Natural killer cell treated with Interleukin-12 subunit alpha and Interleukin-12 subunit beta and Interleukin-15 and Interleukin-18, amount 100 ng/mL, for 72 hours (primary cell): ENCODE results near the gene RPRD1B. TPM values are rescaled to one million over a fixed set of nuclear protein-coding genes. Genes with fewer than 3 reads are reported as not detected.

Experiments
- ATAC-seq, 2 donors: fragments of 150-1000 bp; cut with Tn5 transposase in 1 of 2; sonication (Bioruptor Pico), chemical (Tn5 transposase) in 1 of 2; 2 replicates each; pipeline ENCODE4 v1.10.0; 2021
- DNase-seq: peaks from one replicate; pipeline ENCODE4 v3.0.0; 2022; ENCODE audit warnings: low spot score
- H3K27ac Mint-ChIP-seq, 2 donors: 1 replicate in 1 of 2; 2 replicates in 1 of 2; pipeline ENCODE4 v1.8.0; 2022; ENCODE audit warnings: mixed read lengths in 2 of 2, mild to moderate bottlenecking in 1 of 2, moderate library complexity in 1 of 2
- H3K27me3 Mint-ChIP-seq, 2 donors: 1 replicate in 1 of 2; 2 replicates in 1 of 2; pipeline ENCODE4 v1.8.0; 2022; ENCODE audit warnings: mixed read lengths in 2 of 2
- H3K36me3 Mint-ChIP-seq: one replicate; pipeline ENCODE4 v1.8.0; 2022; ENCODE audit warnings: mixed read lengths
- H3K4me1 Mint-ChIP-seq, 2 donors: 1 replicate in 1 of 2; 2 replicates in 1 of 2; pipeline ENCODE4 v1.8.0; 2022; ENCODE audit warnings: low read depth in 2 of 2, mixed read lengths in 2 of 2, mild to moderate bottlenecking in 1 of 2
- H3K4me3 Mint-ChIP-seq: one replicate; pipeline ENCODE4 v1.8.0; 2022; ENCODE audit warnings: mixed read lengths
- H3K9me3 Mint-ChIP-seq: 2 replicates; pipeline ENCODE4 v1.8.0; 2022; ENCODE audit warnings: mixed read lengths
- total RNA-seq, 2 donors: library from RNA; stranded (reverse); gene quantifications; one replicate each; pipeline ENCODE4 v1.2.3, GENCODE V29; 2022

The RPRD1B gene
- total RNA-seq, 2 donors from 2014 or later = 46.4 to 85.4 TPM

GRCh38 chr20:38060536-38060935 is 27.0 kb downstream of the RPRD1B start:
- no peaks in the 10 kb centered on the region for H3K27me3 Mint-ChIP-seq
- no peak overlapping the region for H3K4me3 Mint-ChIP-seq
- no peak for DNase-seq
- H3K9me3 Mint-ChIP-seq = no peaks in the 10 kb centered on the region
- H3K36me3 Mint-ChIP-seq = no peaks in the 10 kb centered on the region
- peaks cover 9 to 12% of the 10 kb centered on the region in 2 donors for H3K4me1 Mint-ChIP-seq
- peak overlapping the region in 1 of 2 donors; percentile 29 for H3K27ac Mint-ChIP-seq
- ATAC-seq = no peak

GRCh38 chr20:38061109-38061508 is 27.6 kb downstream of the RPRD1B start:
- H3K4me1 Mint-ChIP-seq = peaks cover 6 to 12% of the 10 kb centered on the region in 2 donors
- peak overlapping the region in 1 of 2 donors; percentile 29 for H3K27ac Mint-ChIP-seq
- peaks cover 5% of the 10 kb centered on the region for H3K36me3 Mint-ChIP-seq
- H3K27me3 Mint-ChIP-seq = no peaks in the 10 kb centered on the region
- H3K4me3 Mint-ChIP-seq = no peak overlapping the region
- DNase-seq (no peak), ATAC-seq (no peak)
- no peaks in the 10 kb centered on the region for H3K9me3 Mint-ChIP-seq

- Mint-ChIP-seq H3K9me3 (no peaks in the 10 kb centered on the region), H3K4me1 (no peaks in the 10 kb centered on the region), H3K27me3 (no peaks in the 10 kb centered on the region), H3K27ac (no peak overlapping the region), H3K4me3 (no peak overlapping the region), H3K36me3 (peaks cover 14% of the 10 kb centered on the region)
- ATAC-seq (no peak), DNase-seq (no peak)
Observed at GRCh38 chr20:38062890-38063289, 29.3 kb downstream of the RPRD1B start.

- DNase-seq (no peak), ATAC-seq (no peak)
- Mint-ChIP-seq H3K27ac (peak overlapping the region in 1 of 2 donors; percentile 36), H3K4me3 (no peak overlapping the region), H3K4me1 (no peaks in the 10 kb centered on the region), H3K36me3 (peaks cover 17% of the 10 kb centered on the region), H3K27me3 (no peaks in the 10 kb centered on the region), H3K9me3 (no peaks in the 10 kb centered on the region)
Observed at GRCh38 chr20:38063911-38064530, 30.5 kb downstream of the RPRD1B start.

- H3K9me3 Mint-ChIP-seq = no peaks in the 10 kb centered on the region
- peaks cover 30% of the 10 kb centered on the region for H3K36me3 Mint-ChIP-seq
- no peaks in the 10 kb centered on the region for H3K27me3 Mint-ChIP-seq
- no peaks in the 10 kb centered on the region for H3K4me1 Mint-ChIP-seq
- DNase-seq (no peak), ATAC-seq (no peak)
- no peak overlapping the region for H3K27ac Mint-ChIP-seq
- no peak overlapping the region for H3K4me3 Mint-ChIP-seq
Observed at GRCh38 chr20:38065764-38066375, 32.3 kb downstream of the RPRD1B start.

- H3K27me3 Mint-ChIP-seq = no peaks in the 10 kb centered on the region
- H3K27ac Mint-ChIP-seq = no peak overlapping the region
- no peaks in the 10 kb centered on the region for H3K4me1 Mint-ChIP-seq
- DNase-seq (no peak), ATAC-seq (no peak)
- H3K36me3 Mint-ChIP-seq = peaks cover 41% of the 10 kb centered on the region
- no peaks in the 10 kb centered on the region for H3K9me3 Mint-ChIP-seq
- H3K4me3 Mint-ChIP-seq = no peak overlapping the region
Observed at GRCh38 chr20:38066969-38067716, 33.6 kb downstream of the RPRD1B start.

- no peak for DNase-seq
- Mint-ChIP-seq H3K27ac (no peak overlapping the region), H3K4me3 (no peak overlapping the region), H3K27me3 (no peaks in the 10 kb centered on the region), H3K36me3 (peaks cover 45% of the 10 kb centered on the region), H3K4me1 (no peaks in the 10 kb centered on the region), H3K9me3 (no peaks in the 10 kb centered on the region)
- no peak for ATAC-seq
Observed at GRCh38 chr20:38067717-38068365, 34.3 kb downstream of the RPRD1B start.

- peaks cover 10 to 11% of the 10 kb centered on the region in 2 donors for H3K4me1 Mint-ChIP-seq
- peaks cover 39% of the 10 kb centered on the region for H3K36me3 Mint-ChIP-seq
- H3K27ac Mint-ChIP-seq = peak overlapping the region in 1 of 2 donors; percentile 9
- no peak for ATAC-seq
- H3K9me3 Mint-ChIP-seq = no peaks in the 10 kb centered on the region
- no peak overlapping the region for H3K4me3 Mint-ChIP-seq
- no peaks in the 10 kb centered on the region for H3K27me3 Mint-ChIP-seq
- DNase-seq = no peak
Observed at GRCh38 chr20:38072898-38073297, 39.4 kb downstream of the RPRD1B start.

GRCh38 chr20:38073307-38074071 is 39.9 kb downstream of the RPRD1B start:
- Mint-ChIP-seq H3K27me3 (no peaks in the 10 kb centered on the region), H3K36me3 (peaks cover 39% of the 10 kb centered on the region), H3K9me3 (no peaks in the 10 kb centered on the region), H3K4me1 (peaks cover 10 to 11% of the 10 kb centered on the region in 2 donors), H3K4me3 (no peak overlapping the region), H3K27ac (peak overlapping the region; percentile 9)
- DNase-seq = peak; percentile 64
- ATAC-seq = peak; percentile 59 to 67

GRCh38 chr20:38075161-38075998 is 41.8 kb downstream of the RPRD1B start:
- no peaks in the 10 kb centered on the region for H3K9me3 Mint-ChIP-seq
- ATAC-seq (no peak), DNase-seq (no peak)
- no peak overlapping the region for H3K27ac Mint-ChIP-seq
- no peaks in the 10 kb centered on the region for H3K27me3 Mint-ChIP-seq
- H3K36me3 Mint-ChIP-seq = peaks cover 38% of the 10 kb centered on the region
- H3K4me1 Mint-ChIP-seq = peaks cover 11 to 18% of the 10 kb centered on the region in 2 donors
- H3K4me3 Mint-ChIP-seq = no peak overlapping the region

GRCh38 chr20:38076548-38076947 is 43.0 kb downstream of the RPRD1B start:
- Mint-ChIP-seq H3K27me3 (no peaks in the 10 kb centered on the region), H3K27ac (no peak overlapping the region), H3K4me1 (peaks cover 19 to 27% of the 10 kb centered on the region in 2 donors), H3K4me3 (no peak overlapping the region), H3K9me3 (no peaks in the 10 kb centered on the region), H3K36me3 (peaks cover 39% of the 10 kb centered on the region)
- no peak for DNase-seq
- no peak for ATAC-seq

- Mint-ChIP-seq H3K4me1 (peaks cover 23 to 29% of the 10 kb centered on the region in 2 donors), H3K27me3 (no peaks in the 10 kb centered on the region), H3K9me3 (no peaks in the 10 kb centered on the region), H3K27ac (no peak overlapping the region), H3K36me3 (peaks cover 34% of the 10 kb centered on the region), H3K4me3 (no peak overlapping the region)
- DNase-seq = no peak
- ATAC-seq = no peak
Observed at GRCh38 chr20:38078084-38078483, 44.5 kb downstream of the RPRD1B start.
